ENCODE results near the gene VAV3. TPM values are rescaled to one million over a fixed set of nuclear protein-coding genes. Genes with fewer than 3 reads are reported as not detected.

The VAV3 gene
- total and polyA plus RNA-seq, 10 donors = 10.5 to 63.0 (median 38.8) TPM

GRCh38 chr1:107544285-107544684 is 420.7 kb downstream of the VAV3 start:
- TF ChIP-seq POLR2AphosphoS5 (IDR thresholded peaks at IDR 0.05) (no peak), CTCF (IDR thresholded peaks at IDR 0.05 in 8 of 11, conservative IDR thresholded peaks at IDR 0.05 in 3 of 11) (no peak), POLR2A (IDR thresholded peaks at IDR 0.05) (no peak)
- WGBS, 5 donors = 86 to 96% (median 90%) methylated on average over 4 of the region's 4 CpGs
- Histone ChIP-seq H3K4me1 (no peaks in the 10 kb centered on the region), H3K27ac (no peak overlapping the region), H3K9me3 (no peaks in the 10 kb centered on the region), H3K36me3 (no peaks in the 10 kb centered on the region), H3K27me3 (replicated peaks in 1 of 7) (no peaks in the 10 kb centered on the region), H3K4me3 (no peak overlapping the region)
- intact Hi-C loops (cut with DNase I; ENCODE audit: low total_unique reads) = no loop called here
- no peak for DNase-seq

DNA sequence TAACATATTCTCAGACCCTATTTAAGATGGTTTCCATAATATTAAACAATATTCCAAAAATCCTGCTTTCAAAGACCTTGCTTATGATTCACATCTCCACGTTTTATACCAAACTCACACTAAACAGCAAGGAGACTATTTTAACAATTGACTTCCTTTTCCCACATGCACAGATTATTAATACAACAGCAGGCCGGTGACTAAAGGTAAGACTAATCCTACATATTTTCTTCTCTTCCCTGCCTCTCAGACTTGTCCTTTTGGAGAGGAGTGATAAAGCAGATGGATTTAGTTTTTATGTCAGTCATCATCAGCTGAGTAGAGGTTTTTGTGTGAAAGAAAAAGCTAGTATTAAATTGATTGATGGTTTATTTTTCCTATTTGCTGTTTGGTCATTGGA is 423.6 kb downstream of the VAV3 start:
- intact Hi-C loops (cut with DNase I; ENCODE audit: low total_unique reads) = no loop called here
- H3K4me1 ChIP-seq = no peaks in the 10 kb centered on the region
- WGBS, 5 donors = 58 to 78% (median 74%) methylated on average over 2 of the region's 2 CpGs

DNA sequence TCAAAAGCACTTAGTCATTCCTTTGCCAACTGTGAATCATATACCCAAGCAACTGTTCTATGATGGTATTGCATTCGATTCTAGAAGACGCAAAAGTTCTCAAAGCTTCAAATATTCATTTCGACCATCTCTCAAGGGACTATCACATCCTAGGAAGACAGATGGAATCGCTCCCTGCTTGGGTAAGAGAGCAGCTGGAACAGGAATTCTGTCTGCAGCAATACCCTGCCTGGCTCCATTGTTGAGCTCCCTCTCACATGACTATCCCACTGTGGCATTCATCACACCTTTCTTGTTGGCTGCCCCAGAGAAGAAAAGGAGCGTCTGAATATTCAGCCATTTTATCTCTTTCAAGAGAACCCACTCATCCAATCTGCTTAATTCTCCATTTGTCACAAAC is 426.5 kb downstream of the VAV3 start:
- Histone ChIP-seq H3K9me3 (no peaks in the 10 kb centered on the region), H3K36me3 (no peaks in the 10 kb centered on the region), H3K27ac (no peak overlapping the region), H3K4me3 (no peak overlapping the region), H3K4me1 (no peaks in the 10 kb centered on the region), H3K27me3 (replicated peaks in 1 of 7) (no peaks in the 10 kb centered on the region)
- TF ChIP-seq POLR2A (IDR thresholded peaks at IDR 0.05) (no peak), POLR2AphosphoS5 (IDR thresholded peaks at IDR 0.05) (no peak), CTCF (IDR thresholded peaks at IDR 0.05 in 8 of 11, conservative IDR thresholded peaks at IDR 0.05 in 3 of 11) (no peak)
- WGBS, 5 donors = 84 to 94% (median 89%) methylated on average over 5 of the region's 5 CpGs
- DNase-seq = no peak
- intact Hi-C loops (cut with DNase I; ENCODE audit: low total_unique reads) = no loop called here

More for the DNA sequence above, 423.6 kb downstream of the VAV3 start:
- TF ChIP-seq POLR2AphosphoS5 (IDR thresholded peaks at IDR 0.05) = no peak
- no peak for TF ChIP-seq POLR2A (IDR thresholded peaks at IDR 0.05)
- TF ChIP-seq CTCF (IDR thresholded peaks at IDR 0.05 in 8 of 11, conservative IDR thresholded peaks at IDR 0.05 in 3 of 11) = no peak
- Histone ChIP-seq H3K9me3 (no peaks in the 10 kb centered on the region), H3K4me3 (no peak overlapping the region), H3K27me3 (replicated peaks in 1 of 7) (no peaks in the 10 kb centered on the region), H3K36me3 (no peaks in the 10 kb centered on the region), H3K27ac (no peak overlapping the region)
- no peak for DNase-seq

DNA sequence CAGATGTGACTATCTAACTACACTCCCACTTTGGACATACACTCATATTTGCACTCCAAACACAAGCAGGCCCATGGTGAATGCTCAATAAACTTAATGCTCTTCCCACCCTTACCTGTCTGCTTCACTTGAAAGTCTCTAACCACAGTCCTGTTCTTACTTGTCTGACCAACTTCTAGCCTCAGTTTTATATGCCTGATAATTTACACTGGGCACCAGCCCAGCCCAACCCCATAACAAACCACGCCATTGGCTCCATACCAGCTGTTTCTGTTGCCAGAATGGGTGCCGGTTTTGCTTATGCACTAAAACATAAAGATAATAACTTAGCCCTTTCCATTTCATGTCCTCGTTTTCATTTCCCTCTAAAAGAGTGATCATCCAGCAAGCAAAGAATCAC is 428.7 kb downstream of the VAV3 start:
- Histone ChIP-seq H3K27ac (no peak overlapping the region), H3K9me3 (no peaks in the 10 kb centered on the region), H3K36me3 (no peaks in the 10 kb centered on the region), H3K27me3 (replicated peaks in 1 of 7) (no peaks in the 10 kb centered on the region), H3K4me3 (no peak overlapping the region), H3K4me1 (no peaks in the 10 kb centered on the region)
- TF ChIP-seq CTCF (IDR thresholded peaks at IDR 0.05 in 8 of 11, conservative IDR thresholded peaks at IDR 0.05 in 3 of 11) (no peak), POLR2AphosphoS5 (IDR thresholded peaks at IDR 0.05) (no peak), POLR2A (IDR thresholded peaks at IDR 0.05) (no peak)
- 50 to 72% (median 54%) methylated on average over 3 of the region's 3 CpGs for WGBS, 5 donors
- no peak for DNase-seq
- intact Hi-C loops (cut with DNase I; ENCODE audit: low total_unique reads) = no loop called here

Measured in spleen (tissue), 11 donors.